GM19238 (cell line): ENCODE data around the gene PRMT7.

ENCODE experiments used
- DNase-seq: peaks from one replicate; pipeline ENCODE4 v3.0.0; 2011; ENCODE audit warnings: low spot score; ENCODE audit not compliant: insufficient read length

The PRMT7 gene

DNA sequence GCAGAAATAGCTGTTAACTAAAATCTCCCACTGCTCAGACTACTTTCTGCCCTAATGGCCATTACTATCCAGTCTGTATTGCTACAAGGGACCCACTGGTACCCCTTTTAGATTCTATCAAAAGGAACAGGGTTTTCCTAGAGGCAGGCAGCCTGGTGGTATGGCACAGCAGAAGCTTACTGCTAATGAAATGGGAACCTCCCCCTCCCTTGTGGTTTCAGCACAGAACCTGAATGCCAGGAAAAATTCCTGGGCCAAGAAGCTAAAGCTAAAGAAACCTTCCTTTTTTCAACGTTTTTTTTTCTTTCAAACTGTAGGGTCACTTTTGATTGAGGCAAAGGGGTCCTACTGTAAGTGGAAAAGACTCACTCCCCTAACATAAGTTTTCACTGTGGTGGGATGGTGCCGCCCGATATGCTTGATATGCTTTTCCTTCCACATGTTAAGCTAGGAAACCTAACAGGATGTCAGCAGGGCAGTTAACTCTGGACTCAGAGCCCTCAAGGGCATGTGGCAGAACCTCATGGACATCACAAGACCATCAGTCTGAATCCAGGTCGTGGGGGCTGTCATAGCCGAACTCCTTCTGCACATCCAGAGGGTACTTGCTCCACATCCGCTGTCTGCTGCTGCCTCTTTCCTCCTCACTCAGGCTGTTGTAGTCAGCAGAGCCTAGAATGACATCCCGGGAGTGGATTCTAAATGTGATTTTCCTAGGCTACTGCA is 9.9 kb upstream of the PRMT7 start:
- DNase-seq, result no peak

- no peak for DNase-seq
Observed at GRCh38 chr16:68306633-68307032, 4.2 kb upstream of the PRMT7 start.

DNA sequence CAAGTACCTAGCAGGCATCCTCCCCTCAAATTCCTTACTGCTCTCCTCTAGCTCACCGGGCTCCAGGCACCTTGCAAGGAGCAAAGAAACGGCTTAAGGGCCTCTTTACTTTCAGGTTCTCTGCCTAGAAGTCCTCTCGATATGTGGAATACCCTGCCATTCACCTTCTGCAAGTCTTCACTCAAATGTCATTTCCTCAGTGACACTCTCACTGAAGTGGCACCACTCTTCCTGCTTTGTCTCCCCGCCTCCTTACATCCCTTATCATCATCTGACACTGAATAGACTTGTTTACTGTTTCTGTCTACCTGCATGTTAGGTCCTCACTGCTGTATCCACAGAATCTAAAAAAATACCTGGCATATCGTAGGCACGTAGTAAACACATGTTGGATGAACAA is 1.0 kb upstream of the PRMT7 start:
- no peak for DNase-seq

DNA sequence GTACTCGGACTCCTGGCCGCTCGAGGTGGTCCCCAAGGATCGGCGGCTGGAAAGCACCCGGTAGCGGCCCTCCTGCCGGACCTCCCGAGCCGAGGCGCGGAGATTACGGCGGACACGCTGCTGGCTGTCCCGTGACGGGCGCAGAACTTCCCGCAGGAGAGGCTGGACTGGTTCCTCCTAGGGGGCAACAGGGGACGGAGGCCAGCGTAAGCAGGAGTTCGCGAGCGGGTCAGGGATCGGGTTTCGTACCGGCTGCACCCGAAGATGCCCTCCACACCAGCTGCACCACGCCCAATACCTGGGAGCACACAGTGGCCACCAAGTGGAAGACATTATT is 414 bp upstream of the PRMT7 start:
- no peak for DNase-seq

DNA sequence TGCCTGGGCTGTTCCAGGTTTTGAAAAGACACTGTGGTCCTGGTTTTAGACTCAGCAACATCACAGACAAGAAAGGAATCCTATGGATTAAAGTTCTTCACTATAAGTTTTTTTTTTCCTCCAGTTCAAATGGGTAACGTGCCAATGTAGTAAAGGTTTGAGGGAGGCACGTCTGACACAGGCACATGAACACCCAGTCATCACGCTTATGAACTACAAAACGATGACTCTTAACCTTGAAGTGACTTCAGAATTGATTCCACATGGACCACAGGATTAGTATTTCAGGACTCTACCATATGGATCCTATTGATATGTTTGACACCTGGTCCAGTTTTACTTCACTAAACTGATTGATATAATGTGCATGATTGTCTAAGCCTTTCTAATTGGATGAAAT is 2.3 kb downstream of the PRMT7 start:
- no peak for DNase-seq

DNA sequence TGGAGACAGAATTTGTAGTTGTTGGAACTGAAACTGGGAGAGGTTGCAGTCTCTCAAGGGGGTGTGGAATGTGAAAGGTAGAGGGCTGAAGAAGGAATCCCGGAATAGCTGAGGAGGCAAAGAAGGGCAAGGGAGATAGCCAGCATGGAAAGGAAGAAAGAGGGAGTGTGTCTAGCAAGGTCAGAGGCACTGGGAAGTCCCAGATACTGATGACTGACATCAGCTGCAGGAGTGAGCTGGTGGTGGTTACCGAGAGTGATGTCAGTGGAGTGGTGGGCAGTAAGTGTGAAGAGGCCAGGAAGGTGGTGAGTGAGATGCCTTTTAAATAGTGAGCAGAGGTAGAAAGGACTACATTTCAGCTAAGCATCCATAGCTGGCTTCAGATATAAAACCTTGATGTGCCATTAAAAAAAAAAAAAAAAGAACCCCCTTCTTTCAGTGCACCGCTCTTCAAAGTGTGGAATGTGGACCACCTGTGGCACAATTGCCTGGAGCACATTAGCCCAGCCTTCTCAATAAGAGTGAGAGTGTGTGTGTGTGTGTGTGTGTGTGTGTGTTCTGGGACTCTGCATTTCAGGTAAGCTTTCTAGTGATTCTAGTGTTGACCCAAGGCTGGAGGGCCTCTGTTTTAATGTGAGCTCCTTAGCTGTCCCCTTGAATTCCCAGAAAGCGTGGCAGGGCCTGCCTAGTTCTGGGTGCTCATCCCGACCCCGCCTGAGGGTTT is 8.5 kb downstream of the PRMT7 start:
- DNase-seq, result no peak

- no peak for DNase-seq
Observed at GRCh38 chr16:68324336-68324735, 13.5 kb downstream of the PRMT7 start.

- DNase-seq, result no peak
Observed at GRCh38 chr16:68324780-68325357, 14.1 kb downstream of the PRMT7 start.

GRCh38 chr16:68328151-68328859 is 17.5 kb downstream of the PRMT7 start:
- peak; percentile 80 for DNase-seq

DNA sequence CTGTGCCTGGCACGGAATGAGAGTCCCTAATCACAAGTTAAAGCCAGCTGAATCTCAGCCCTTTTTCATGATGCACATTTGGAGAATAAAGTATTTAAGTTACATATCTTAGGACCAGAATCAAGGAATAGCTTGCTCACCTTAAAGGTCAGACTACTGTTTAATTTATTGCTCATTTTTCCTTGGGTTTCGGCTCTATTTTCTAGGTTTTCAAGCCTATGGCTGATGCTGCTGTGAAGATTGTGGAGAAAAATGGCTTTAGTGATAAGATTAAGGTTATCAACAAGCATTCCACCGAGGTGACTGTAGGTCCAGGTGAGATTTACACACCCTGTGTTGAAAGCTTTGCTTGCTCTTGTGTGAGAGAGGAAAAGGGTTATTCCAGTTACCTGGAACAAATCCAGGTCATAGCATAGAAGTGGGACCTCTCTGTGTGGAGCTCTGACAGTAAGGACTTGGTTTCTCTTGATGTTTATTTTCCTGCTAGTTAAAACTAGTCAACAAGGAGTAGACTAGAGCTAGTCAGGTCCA is 18.1 kb downstream of the PRMT7 start:
- DNase-seq, result no peak

DNA sequence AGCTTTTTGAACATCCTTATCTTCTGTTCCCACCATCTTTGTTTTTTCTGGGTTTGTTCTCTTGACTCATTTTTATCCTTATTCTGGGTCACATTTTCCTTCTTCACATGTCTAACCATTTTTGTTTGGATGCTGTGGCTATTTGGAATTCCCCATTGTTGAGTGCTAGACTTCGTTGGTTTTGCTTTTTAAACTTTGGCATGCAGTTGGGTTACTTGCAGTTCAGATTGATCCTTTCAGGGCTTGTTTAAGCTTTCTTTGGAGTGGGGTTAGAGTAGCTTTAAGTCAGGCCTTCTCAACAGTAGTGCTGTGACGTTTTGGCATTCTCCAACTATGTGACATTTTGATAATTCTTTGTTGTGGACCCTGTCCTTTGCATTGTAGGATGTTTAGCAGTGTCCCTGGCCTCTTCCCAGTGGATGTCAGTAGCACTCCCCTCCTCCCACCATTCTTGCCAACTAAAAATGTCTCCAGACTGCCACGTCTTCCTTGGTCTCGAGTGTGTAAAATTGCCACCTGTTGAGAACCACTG is 21.1 kb downstream of the PRMT7 start:
- no peak for DNase-seq

DNA sequence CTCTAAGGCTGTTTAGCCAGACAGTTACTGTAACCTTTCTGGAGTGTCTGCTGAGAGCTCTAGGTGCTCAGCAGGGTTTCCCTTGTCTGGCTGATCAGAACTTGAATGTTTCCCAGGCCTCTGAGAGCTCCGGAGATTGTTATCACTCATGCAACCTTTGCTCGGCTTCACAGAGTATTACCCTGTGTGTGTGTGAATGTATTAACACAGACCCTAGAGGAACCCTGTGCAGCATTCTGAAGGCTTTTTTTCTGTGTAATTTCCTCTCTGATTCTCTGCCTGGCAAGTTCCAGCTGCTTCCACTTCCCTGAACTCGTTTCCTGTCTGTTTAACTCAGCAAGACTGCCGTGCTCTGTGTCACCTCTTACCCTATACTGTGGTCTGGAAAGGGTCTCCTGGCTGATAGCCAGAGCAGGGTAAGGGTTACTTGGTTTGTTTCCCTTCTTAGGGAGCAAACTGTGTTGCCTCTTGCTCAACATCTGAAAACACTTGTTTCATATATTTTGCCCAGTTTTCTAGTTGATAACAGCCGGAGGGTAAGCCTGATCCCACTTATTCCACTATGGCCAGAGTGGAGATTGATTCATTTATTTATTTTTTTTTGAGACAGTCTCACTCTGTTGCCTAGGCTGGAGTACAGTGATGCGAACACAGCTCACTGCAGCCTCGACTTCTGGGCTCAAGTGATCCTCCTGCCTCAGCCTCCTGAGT is 21.7 kb downstream of the PRMT7 start:
- no peak for DNase-seq

DNA sequence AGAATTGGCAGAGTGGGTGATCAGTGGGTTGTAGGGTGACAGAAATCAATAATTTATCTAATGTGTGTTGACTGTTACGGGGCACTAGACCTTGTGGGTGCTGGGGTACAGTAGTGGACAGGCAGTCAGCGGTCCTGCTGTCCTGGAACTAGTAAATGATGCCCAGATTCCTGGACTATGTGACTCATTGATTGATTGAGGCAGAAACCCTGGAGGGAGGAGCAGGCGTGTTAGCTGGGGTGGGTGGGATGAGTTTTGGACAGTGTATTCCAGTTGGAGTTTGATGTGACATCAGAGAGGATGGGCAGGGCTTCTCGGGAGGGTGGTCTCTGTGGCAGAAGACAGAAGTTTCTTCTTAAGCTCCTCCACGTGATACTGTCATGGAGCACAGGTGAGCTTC is 24.4 kb downstream of the PRMT7 start:
- no peak for DNase-seq

GRCh38 chr16:68338326-68339119 is 27.7 kb downstream of the PRMT7 start:
- no peak for DNase-seq

- no peak for DNase-seq
Observed at GRCh38 chr16:68339214-68339613, 28.4 kb downstream of the PRMT7 start.

GRCh38 chr16:68342620-68343019 is 31.8 kb downstream of the PRMT7 start:
- no peak for DNase-seq

- no peak for DNase-seq
Observed at GRCh38 chr16:68343137-68343536, 32.3 kb downstream of the PRMT7 start.

GRCh38 chr16:68344252-68344651 is 33.4 kb downstream of the PRMT7 start:
- no peak for DNase-seq

DNA sequence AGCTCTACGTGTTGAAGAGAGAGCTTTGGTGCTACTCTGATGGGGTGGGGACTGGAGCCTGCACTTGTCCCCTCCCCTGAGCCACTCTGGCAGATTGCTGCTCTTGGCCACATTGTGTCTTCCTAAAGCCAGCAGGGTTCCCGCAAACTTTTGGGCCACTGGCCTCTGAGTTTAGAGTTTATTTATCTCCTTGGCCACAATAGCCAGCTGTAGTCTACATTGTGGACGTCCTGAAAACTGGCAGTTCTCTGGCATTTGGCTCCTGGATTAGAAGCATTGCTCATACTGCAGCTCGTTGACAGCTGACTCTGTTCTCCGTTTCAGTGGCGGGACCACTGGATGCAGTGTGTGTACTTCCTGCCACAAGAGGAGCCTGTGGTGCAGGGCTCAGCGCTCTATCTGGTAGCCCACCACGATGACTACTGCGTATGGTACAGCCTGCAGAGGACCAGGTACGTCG is 34.6 kb downstream of the PRMT7 start:
- DNase-seq, result no peak

GRCh38 chr16:68345958-68346635 is 35.3 kb downstream of the PRMT7 start:
- DNase-seq, result no peak
